Right atrium auricular region (tissue), 2 donors: ENCODE data around the gene HCCS. TPM values are rescaled to one million over a fixed set of nuclear protein-coding genes. Genes with fewer than 3 reads are reported as not detected.
A peak's percentile ranks its signal among the peaks of the same experiment; 100 is the strongest.
"Not testable (repeated sequence)": the region's sequence is repeated elsewhere in the genome, so short reads cannot be mapped to it uniquely, and the experiment has no call there.

Experiments used
- DNase-seq: peaks from one replicate; pipeline ENCODE4 v3.0.0-alpha.2; 2019; ENCODE audit warnings: low spot score
- H3K27ac ChIP-seq, 2 donors: fragments of 200-600 bp; sonication (generic); 1 replicate in 1 of 2; 2 replicates in 1 of 2; pipeline ENCODE4 v1.5.1; 2016 to 2019
- H3K27me3 ChIP-seq, 2 donors: fragments of 200-600 bp; sonication (generic); one replicate each; pipeline versions ENCODE4 v1.5.1 to v1.6.0; 2017 to 2019
- H3K36me3 ChIP-seq: fragments of 200-600 bp; sonication (generic); one replicate; pipeline ENCODE4 v1.5.1; 2016
- H3K4me1 ChIP-seq, 2 donors: fragments of 200-600 bp; sonication (generic); one replicate each; pipeline versions ENCODE4 v1.5.1 to v1.6.0; 2017 to 2019
- H3K4me3 ChIP-seq, 2 donors: fragments of 200-600 bp; sonication (generic); 1 replicate in 1 of 2; 2 replicates in 1 of 2; pipeline ENCODE4 v1.5.1; 2017 to 2019; ENCODE audit warnings: mild to moderate bottlenecking in 1 of 2, moderate library complexity in 1 of 2
- H3K9me3 ChIP-seq, 2 donors: fragments of 200-600 bp; sonication (generic); one replicate each; pipeline ENCODE4 v1.5.1; 2019
- CTCF ChIP-seq, 2 donors: fragments of 200-600 bp; sonication (generic); IDR thresholded peaks; one replicate each; pipeline ENCODE4 v1.5.1; 2019; ENCODE audit warnings: antibody characterized with exemption in 2 of 2
- total RNA-seq, 2 donors: library from RNA; depleted of rRNA; stranded (reverse); fragments of >200 nt; gene quantifications; one replicate each; pipeline ENCODE4 v1.1.0, GENCODE V29; 2016

HCCS gene
- total RNA-seq, 2 donors from 2014 or later: 24.0 to 25.0 TPM

GRCh38 chrX:11109968-11110367, 1.2 kb upstream of the HCCS start:
- no peak for DNase-seq
- no peak for TF ChIP-seq CTCF (IDR thresholded peaks at IDR 0.05)
- Histone ChIP-seq H3K4me1 (peaks cover 0 to 18% of the 10 kb centered on the region in 2 donors), H3K36me3 (peaks cover 4% of the 10 kb centered on the region), H3K9me3 (no peaks in the 10 kb centered on the region), H3K4me3 (no peak overlapping the region), H3K27me3 (no peaks in the 10 kb centered on the region), H3K27ac (no peak overlapping the region)

GRCh38 chrX:11111947-11112346, 815 bp downstream of the HCCS start:
- Histone ChIP-seq H3K4me3 (peak overlapping the region; percentile 55 to 65), H3K4me1 (peaks cover 0 to 18% of the 10 kb centered on the region in 2 donors), H3K9me3 (no peaks in the 10 kb centered on the region), H3K27me3 (no peaks in the 10 kb centered on the region), H3K27ac (peak overlapping the region; percentile 85 to 86), H3K36me3 (peaks cover 22% of the 10 kb centered on the region)
- DNase-seq: no peak
- TF ChIP-seq CTCF (IDR thresholded peaks at IDR 0.05): no peak

- H3K27me3 ChIP-seq: no peaks in the 10 kb centered on the region
- no peak for DNase-seq
These were observed 2.6 kb downstream of the HCCS start for GRCh38 chrX:11113731-11114130.

GRCh38 chrX:11117745-11118144, 6.6 kb downstream of the HCCS start:
- Histone ChIP-seq H3K27ac (no peak overlapping the region), H3K9me3 (no peaks in the 10 kb centered on the region), H3K27me3 (no peaks in the 10 kb centered on the region), H3K4me1 (peaks cover 0 to 9% of the 10 kb centered on the region in 2 donors), H3K36me3 (peaks cover 51% of the 10 kb centered on the region), H3K4me3 (no peak overlapping the region)
- TF ChIP-seq CTCF (IDR thresholded peaks at IDR 0.05): no peak
- no peak for DNase-seq

More at GRCh38 chrX:11113731-11114130, 2.6 kb downstream of the HCCS start:
- Histone ChIP-seq H3K4me1 (peaks cover 0 to 18% of the 10 kb centered on the region in 2 donors), H3K27ac (peak overlapping the region in 1 of 2 donors; percentile 2), H3K9me3 (no peaks in the 10 kb centered on the region), H3K4me3 (no peak overlapping the region), H3K36me3 (peaks cover 37% of the 10 kb centered on the region)
- no peak for TF ChIP-seq CTCF (IDR thresholded peaks at IDR 0.05)

GRCh38 chrX:11119313-11119943, 8.3 kb downstream of the HCCS start:
- DNase-seq: no peak
- Histone ChIP-seq H3K27ac (no peak overlapping the region), H3K9me3 (no peaks in the 10 kb centered on the region), H3K4me1 (no peaks in the 10 kb centered on the region), H3K4me3 (no peak overlapping the region), H3K36me3 (peaks cover 51% of the 10 kb centered on the region), H3K27me3 (no peaks in the 10 kb centered on the region)
- TF ChIP-seq CTCF (IDR thresholded peaks at IDR 0.05): no peak

- H3K27me3 ChIP-seq, H3K4me3 ChIP-seq, H3K4me1 ChIP-seq, H3K9me3 ChIP-seq, DNase-seq, H3K27ac ChIP-seq: not testable (repeated sequence)
- peaks cover 20% of the 10 kb centered on the region for H3K36me3 ChIP-seq
These were observed 12.0 kb downstream of the HCCS start for GRCh38 chrX:11123087-11123486.
